Stimulated activated CD4-positive, alpha-beta T cell treated with anti-CD3 and anti-CD28 coated beads, Interleukin-1b, Interleukin-23, amount 100 ng/mL, for 48 hours (primary cell): ENCODE measurements around the gene AIF1L.

Source experiments
- DNase-seq: peaks from one replicate; pipeline ENCODE4 v3.0.0-alpha.2; 2020

Gene AIF1L

GRCh38 chr9:131078427-131079366, 17.6 kb upstream of the AIF1L start:
- DNase-seq: no peak

- no peak for DNase-seq
These were observed 15.7 kb upstream of the AIF1L start for GRCh38 chr9:131080589-131080988.

GRCh38 chr9:131081868-131082267, 14.5 kb upstream of the AIF1L start:
- no peak for DNase-seq

DNA sequence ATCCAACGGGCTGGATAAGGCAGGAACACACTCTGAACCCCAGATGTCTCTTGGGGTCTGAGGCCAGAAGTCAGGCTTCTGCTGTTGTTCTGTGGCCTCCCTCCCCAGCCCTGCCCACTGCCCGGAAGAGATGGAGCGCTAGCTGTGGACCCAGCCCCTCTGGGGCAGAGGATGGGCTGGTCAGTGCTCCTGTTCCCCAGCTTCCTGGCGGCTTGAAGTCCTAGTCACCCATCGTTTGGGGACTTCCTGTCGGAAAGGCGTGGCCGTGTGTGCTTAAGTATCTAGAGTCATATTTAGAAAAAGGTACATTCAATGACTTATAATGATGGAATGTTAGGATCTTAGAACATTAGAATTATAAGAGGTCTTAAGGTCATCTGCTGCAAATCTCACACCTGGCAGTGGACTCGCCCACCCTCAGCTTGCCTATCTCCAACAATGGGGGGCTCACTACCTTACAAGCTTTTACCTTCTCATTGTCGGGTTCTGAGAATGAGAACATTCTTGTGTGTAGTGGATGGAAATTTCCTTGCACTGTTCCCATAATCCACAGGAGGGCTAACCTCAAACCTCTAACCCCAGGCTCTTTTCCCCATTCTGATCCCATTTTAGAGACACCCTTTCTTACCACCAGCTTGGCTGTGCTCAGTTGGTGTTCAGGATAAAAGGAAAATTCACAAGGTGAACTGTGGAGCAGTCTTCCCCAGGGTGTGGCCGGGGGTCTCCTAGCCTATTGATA, 13.4 kb upstream of the AIF1L start:
- DNase-seq: no peak

- DNase-seq: no peak
These were observed 11.5 kb upstream of the AIF1L start for GRCh38 chr9:131084661-131085369.

- no peak for DNase-seq
These were observed 10.8 kb upstream of the AIF1L start for GRCh38 chr9:131085370-131086122.

- no peak for DNase-seq
These were observed 8.9 kb upstream of the AIF1L start for GRCh38 chr9:131087354-131087893.

- DNase-seq: no peak
These were observed 6.1 kb upstream of the AIF1L start for GRCh38 chr9:131090025-131090787.

GRCh38 chr9:131091352-131091992, 4.9 kb upstream of the AIF1L start:
- no peak for DNase-seq

- no peak for DNase-seq
These were observed 4.3 kb upstream of the AIF1L start for GRCh38 chr9:131092030-131092429.

GRCh38 chr9:131092548-131093440, 3.5 kb upstream of the AIF1L start:
- no peak for DNase-seq

GRCh38 chr9:131094015-131094414, 2.3 kb upstream of the AIF1L start:
- DNase-seq: no peak

DNA sequence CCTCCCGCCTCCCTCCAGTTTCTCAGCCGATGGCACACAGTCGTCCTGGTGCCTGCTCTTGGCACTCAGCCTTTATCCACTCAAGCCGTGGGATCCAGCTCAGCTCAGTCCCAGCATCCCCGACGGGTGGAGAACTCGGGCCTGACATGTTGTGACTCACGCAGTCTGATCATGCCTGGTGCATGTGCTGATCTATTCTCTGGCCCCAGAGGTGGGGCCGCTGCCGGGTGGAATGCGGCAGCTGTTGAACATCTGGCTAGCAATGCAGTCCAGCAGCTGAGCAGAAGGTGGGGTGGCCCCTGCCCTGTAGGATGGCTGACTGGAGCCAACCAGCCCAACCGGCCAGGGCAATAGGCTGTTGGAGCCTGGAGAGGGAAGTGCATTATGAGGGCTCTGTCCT, 1.7 kb upstream of the AIF1L start:
- DNase-seq: no peak

- no peak for DNase-seq
These were observed 564 bp upstream of the AIF1L start for GRCh38 chr9:131095666-131096268.

DNA sequence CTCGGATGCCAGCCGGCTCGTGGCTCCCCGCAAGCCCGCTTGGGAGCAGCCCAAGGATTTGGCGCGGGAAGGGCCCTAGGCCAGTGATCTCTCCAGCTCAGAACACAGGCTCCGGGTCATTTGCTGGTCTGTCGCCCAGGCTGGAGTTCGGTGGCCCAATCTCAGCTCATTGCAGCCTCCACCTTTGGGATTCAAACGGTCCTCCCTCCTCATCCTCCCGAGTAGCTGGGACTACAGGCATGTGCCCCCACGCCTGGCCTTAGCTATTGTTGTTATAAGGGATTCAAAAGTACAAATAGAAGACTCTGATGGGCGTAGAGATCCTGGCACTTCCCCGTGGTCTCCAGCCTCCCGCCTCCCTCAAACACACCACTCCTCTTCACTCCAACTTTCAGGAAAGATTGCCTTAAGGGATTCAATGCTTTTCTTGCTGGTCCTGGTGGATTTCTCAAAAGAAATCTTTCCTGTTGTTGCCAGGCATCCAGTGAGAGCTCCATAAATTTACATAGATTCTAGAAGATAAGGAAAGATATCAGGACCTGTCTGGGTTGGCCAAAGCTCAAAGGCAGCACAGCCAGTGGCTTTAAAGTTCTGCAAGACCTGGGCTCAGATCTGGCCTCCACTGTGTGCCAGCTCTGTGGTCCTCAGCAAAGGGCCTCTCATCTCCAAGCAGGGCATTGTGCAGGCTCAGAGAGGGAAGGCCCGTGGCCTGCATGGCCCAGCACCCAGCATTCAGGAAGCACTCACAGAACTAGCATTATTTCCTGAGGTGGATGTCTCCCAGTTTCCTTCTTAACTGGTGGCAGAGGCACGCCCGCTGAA, 1.0 kb downstream of the AIF1L start:
- no peak for DNase-seq

DNA sequence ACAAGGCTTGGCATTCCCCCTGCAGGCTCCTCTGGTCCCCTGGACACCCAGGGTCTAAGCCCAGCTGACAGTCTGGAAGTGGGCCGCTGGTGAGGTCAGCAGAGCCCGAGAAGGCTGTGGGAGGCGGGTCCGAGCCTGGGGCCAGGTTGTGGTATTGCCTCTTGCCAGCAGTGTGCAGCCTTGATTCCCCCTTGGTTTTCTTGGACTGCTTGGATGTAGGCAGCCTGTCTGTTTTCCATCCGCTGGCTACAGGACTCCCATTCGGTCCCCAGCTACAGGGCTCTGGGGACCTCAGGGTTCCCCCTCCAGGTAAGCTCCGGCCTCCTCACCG, 1.6 kb downstream of the AIF1L start:
- no peak for DNase-seq

DNA sequence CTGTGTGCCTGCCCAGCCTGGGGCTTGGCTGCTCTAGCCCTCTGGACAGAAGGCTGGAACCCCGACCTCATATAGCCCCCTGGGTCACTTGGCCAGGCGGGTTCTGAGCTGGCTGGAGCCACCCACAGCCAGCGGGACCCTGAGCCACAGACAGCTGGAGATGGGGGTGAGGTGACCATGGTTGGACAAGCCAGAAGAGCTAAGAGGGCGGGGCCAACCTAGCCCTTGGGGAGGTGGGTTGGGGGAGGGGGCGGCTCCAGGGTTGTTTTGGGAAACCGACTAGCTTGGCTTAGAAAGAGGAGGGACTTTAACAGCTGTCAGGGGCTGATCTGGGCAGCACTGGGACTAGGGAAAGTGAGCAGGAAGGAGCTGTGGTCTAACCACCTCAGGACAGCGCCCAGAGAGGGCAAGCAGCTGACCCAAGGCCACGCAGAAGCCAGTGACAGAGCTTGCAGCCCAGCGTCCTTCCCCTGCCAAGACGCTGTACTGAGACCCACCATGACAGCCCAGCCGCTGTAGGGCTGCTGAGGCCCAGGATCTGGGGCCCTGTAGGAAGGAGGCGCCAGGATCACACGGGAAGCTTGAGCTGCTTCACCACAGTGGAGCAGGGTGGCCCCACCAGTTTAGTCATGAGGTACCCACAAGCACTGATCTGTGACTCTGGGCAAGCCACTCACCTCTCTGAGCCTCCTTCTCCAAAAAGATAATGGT, 2.2 kb downstream of the AIF1L start:
- DNase-seq: no peak

- no peak for DNase-seq
These were observed 2.8 kb downstream of the AIF1L start for GRCh38 chr9:131099102-131099606.
